ENCODE results near the gene MCCC2.
"Not testable (repeated sequence)": the region's sequence is repeated elsewhere in the genome, so short reads cannot be mapped to it uniquely, and the experiment has no call there.

The MCCC2 gene

GRCh38 chr5:71640408-71640807 is 53.3 kb downstream of the MCCC2 start:
- no peak overlapping the region for H3K4me3 ChIP-seq (ENCODE audit: low read depth, low read length)
- in situ Hi-C loops (cut with HindIII; ENCODE audit: low sequenced_read_pairs), result no loop called here
- no peak for TF ChIP-seq CTCF (IDR thresholded peaks at IDR 0.05; ENCODE audit: low read depth, low read length)
- DNase-seq (ENCODE audit: low read depth, low spot score), result no peak

- TF ChIP-seq CTCF (IDR thresholded peaks at IDR 0.05; ENCODE audit: low read depth, low read length), result no peak
- DNase-seq (ENCODE audit: low read depth, low spot score), result no peak
- in situ Hi-C loops (cut with HindIII; ENCODE audit: low sequenced_read_pairs), result no loop called here
- no peak overlapping the region for H3K4me3 ChIP-seq (ENCODE audit: low read depth, low read length)
Measured at GRCh38 chr5:71645030-71645429, 57.9 kb downstream of the MCCC2 start.

- in situ Hi-C loops (cut with HindIII; ENCODE audit: low sequenced_read_pairs), result not testable (repeated sequence)
Measured at GRCh38 chr5:71650940-71651339, 63.8 kb downstream of the MCCC2 start.

GRCh38 chr5:71651579-71651978 is 64.4 kb downstream of the MCCC2 start:
- H3K4me3 ChIP-seq (ENCODE audit: low read depth, low read length), result no peak overlapping the region
- TF ChIP-seq CTCF (IDR thresholded peaks at IDR 0.05; ENCODE audit: low read depth, low read length), result no peak
- DNase-seq (ENCODE audit: low read depth, low spot score), result no peak
- in situ Hi-C loops (cut with HindIII; ENCODE audit: low sequenced_read_pairs), result no loop called here

More at GRCh38 chr5:71650940-71651339, 63.8 kb downstream of the MCCC2 start:
- DNase-seq (ENCODE audit: low read depth, low spot score); H3K4me3 ChIP-seq (ENCODE audit: low read depth, low read length): not testable (repeated sequence)

- no peak overlapping the region for H3K4me3 ChIP-seq (ENCODE audit: low read depth, low read length)
- in situ Hi-C loops (cut with HindIII; ENCODE audit: low sequenced_read_pairs), result no loop called here
- no peak for DNase-seq (ENCODE audit: low read depth, low spot score)
- no peak for TF ChIP-seq CTCF (IDR thresholded peaks at IDR 0.05; ENCODE audit: low read depth, low read length)
Measured at GRCh38 chr5:71652349-71652748, 65.2 kb downstream of the MCCC2 start.

GRCh38 chr5:71652803-71653543 is 65.8 kb downstream of the MCCC2 start:
- in situ Hi-C loops (cut with HindIII; ENCODE audit: low sequenced_read_pairs), result no loop called here
- peak; percentile 29 for DNase-seq (ENCODE audit: low read depth, low spot score)
- H3K4me3 ChIP-seq (ENCODE audit: low read depth, low read length), result no peak overlapping the region
- no peak for TF ChIP-seq CTCF (IDR thresholded peaks at IDR 0.05; ENCODE audit: low read depth, low read length)

GRCh38 chr5:71658916-71659662 is 71.9 kb downstream of the MCCC2 start:
- DNase-seq (ENCODE audit: low read depth, low spot score), result peak; percentile 2
- in situ Hi-C loops (cut with HindIII; ENCODE audit: low sequenced_read_pairs), result no loop called here
- H3K4me3 ChIP-seq (ENCODE audit: low read depth, low read length), result no peak overlapping the region
- TF ChIP-seq CTCF (IDR thresholded peaks at IDR 0.05; ENCODE audit: low read depth, low read length), result no peak

Measured in astrocyte of the spinal cord (primary cell).